Brain microvascular endothelial cell (primary cell): ENCODE data around the gene SORCS1.
A peak's percentile ranks its signal among the peaks of the same experiment; 100 is the strongest.

Experiments used
- DNase-seq: peaks from one replicate; pipeline ENCODE4 v3.0.0-alpha.2; 2020
- H3K27ac ChIP-seq: fragments of 250-450 bp; sonication (Bioruptor Pico); 2 replicates; pipeline ENCODE4 v1.5.1; 2020; ENCODE audit warnings: mild to moderate bottlenecking, moderate library complexity
- H3K27me3 ChIP-seq: fragments of 250-450 bp; sonication (Bioruptor Pico); replicated peaks from 2 replicates; pipeline ENCODE4 v1.5.1; 2020; ENCODE audit warnings: mild to moderate bottlenecking
- H3K36me3 ChIP-seq: fragments of 250-450 bp; sonication (Bioruptor Pico); replicated peaks from 2 replicates; pipeline ENCODE4 v1.5.1; 2020; ENCODE audit warnings: mild to moderate bottlenecking
- H3K4me3 ChIP-seq: 2 replicates; pipeline ENCODE4 v1.5.1; 2011; ENCODE audit warnings: low read depth, mild to moderate bottlenecking, control low read depth, low read length, moderate library complexity
- CTCF ChIP-seq: IDR thresholded peaks from 2 replicates; pipeline ENCODE4 v1.5.1; 2011; ENCODE audit warnings: low read depth, mild to moderate bottlenecking, moderate library complexity, low read length, control low read depth, inconsistent platforms; ENCODE audit errors: missing control alignments
- in situ Hi-C: cut with HindIII; loops from 2 replicates; pipeline ENCODE4 v1.10.0; 2017; ENCODE audit warnings: low sequenced_read_pairs, low pct_ligation_motif_present

SORCS1 gene

GRCh38 chr10:106547047-106547635, 617.4 kb downstream of the SORCS1 start:
- no peaks in the 10 kb centered on the region for H3K27me3 ChIP-seq
- no peak overlapping the region for H3K4me3 ChIP-seq
- in situ Hi-C loops, result no loop called here
- no peaks in the 10 kb centered on the region for H3K36me3 ChIP-seq
- DNase-seq, result no peak
- no peak overlapping the region for H3K27ac ChIP-seq
- no peak for TF ChIP-seq CTCF

GRCh38 chr10:106542461-106542860, 622.0 kb downstream of the SORCS1 start:
- Histone ChIP-seq H3K4me3 (no peak overlapping the region), H3K27me3 (no peaks in the 10 kb centered on the region), H3K27ac (no peak overlapping the region), H3K36me3 (no peaks in the 10 kb centered on the region)
- in situ Hi-C loops, result no loop called here
- DNase-seq, result no peak
- TF ChIP-seq CTCF, result no peak

- no peak for TF ChIP-seq CTCF
Measured at GRCh38 chr10:106540645-106541044, 623.9 kb downstream of the SORCS1 start.

GRCh38 chr10:106537866-106538265, 626.6 kb downstream of the SORCS1 start:
- in situ Hi-C loops, result no loop called here
- no peak overlapping the region for H3K27ac ChIP-seq
- DNase-seq, result no peak
- H3K4me3 ChIP-seq, result no peak overlapping the region
- no peaks in the 10 kb centered on the region for H3K36me3 ChIP-seq
- no peak for TF ChIP-seq CTCF
- no peaks in the 10 kb centered on the region for H3K27me3 ChIP-seq

More at GRCh38 chr10:106540645-106541044, 623.9 kb downstream of the SORCS1 start:
- peak; percentile 38 for DNase-seq
- Histone ChIP-seq H3K36me3 (no peaks in the 10 kb centered on the region), H3K27ac (no peak overlapping the region), H3K27me3 (no peaks in the 10 kb centered on the region), H3K4me3 (no peak overlapping the region)
- in situ Hi-C loops, result no loop called here

- Histone ChIP-seq H3K36me3 (no peaks in the 10 kb centered on the region), H3K27ac (no peak overlapping the region), H3K4me3 (no peak overlapping the region), H3K27me3 (no peaks in the 10 kb centered on the region)
- in situ Hi-C loops, result no loop called here
- TF ChIP-seq CTCF, result no peak
- no peak for DNase-seq
Measured at GRCh38 chr10:106535304-106535953, 629.1 kb downstream of the SORCS1 start.

GRCh38 chr10:106534441-106534840, 630.1 kb downstream of the SORCS1 start:
- TF ChIP-seq CTCF, result no peak
- Histone ChIP-seq H3K36me3 (no peaks in the 10 kb centered on the region), H3K4me3 (no peak overlapping the region), H3K27me3 (no peaks in the 10 kb centered on the region), H3K27ac (no peak overlapping the region)
- no peak for DNase-seq
- in situ Hi-C loops, result no loop called here
